Liver (tissue), 9 donors: ENCODE measurements around the gene MFAP3. TPM values are rescaled to one million over a fixed set of nuclear protein-coding genes. Genes with fewer than 3 reads are reported as not detected.

Experiments
- DNase-seq: peaks from one replicate; pipeline ENCODE4 v3.0.0-alpha.2; 2017; ENCODE audit warnings: low spot score
- H3K27ac ChIP-seq, 2 donors: one replicate each; pipeline ENCODE4 v1.7.0; 2013; ENCODE audit warnings: inconsistent platforms in 2 of 2, low read length in 2 of 2, control low read depth in 1 of 2, low read depth in 1 of 2, mild to moderate bottlenecking in 1 of 2
- H3K27me3 ChIP-seq, 4 donors: one replicate each; pipeline versions ENCODE4 v1.6.1 to v1.7.0; 2013; ENCODE audit warnings: low read length in 3 of 4, inconsistent platforms in 1 of 4, mild to moderate bottlenecking in 1 of 4, moderate library complexity in 1 of 4; ENCODE audit not compliant: control insufficient read depth in 4 of 4, insufficient read depth in 4 of 4
- H3K36me3 ChIP-seq, 4 donors: one replicate each; pipeline versions ENCODE4 v1.6.1 to v1.7.0; 2013; ENCODE audit warnings: low read length in 3 of 4, mild to moderate bottlenecking in 3 of 4, low read depth in 1 of 4, moderate library complexity in 1 of 4; ENCODE audit not compliant: control insufficient read depth in 4 of 4, insufficient read depth in 3 of 4
- H3K4me1 ChIP-seq, 4 donors: one replicate each; pipeline versions ENCODE4 v1.6.1 to v1.7.0; 2013; ENCODE audit warnings: low read length in 3 of 4, mild to moderate bottlenecking in 3 of 4, moderate library complexity in 1 of 4; ENCODE audit not compliant: control insufficient read depth in 4 of 4, insufficient read depth in 4 of 4
- H3K4me3 ChIP-seq, 3 donors: one replicate each; pipeline versions ENCODE4 v1.6.1 to v1.7.0; 2013; ENCODE audit warnings: low read length in 3 of 3, control low read depth in 1 of 3, low read depth in 1 of 3, mild to moderate bottlenecking in 1 of 3
- H3K9ac ChIP-seq, 2 donors: one replicate each; pipeline ENCODE4 v1.7.0; 2013; ENCODE audit warnings: low read length in 2 of 2, mild to moderate bottlenecking in 2 of 2, moderate library complexity in 2 of 2, control low read depth in 1 of 2, low read depth in 1 of 2
- H3K9me3 ChIP-seq, 4 donors: one replicate each; pipeline versions ENCODE4 v1.6.1 to v1.7.0; 2013; ENCODE audit warnings: low read length in 3 of 4; ENCODE audit not compliant: control insufficient read depth in 4 of 4
- EGR1 ChIP-seq, 2 donors: IDR thresholded peaks; 2 replicates each; pipeline ENCODE4 v1.6.1; 2016 to 2018; ENCODE audit warnings: antibody characterized with exemption in 2 of 2, low read depth in 2 of 2
- FOXA1 ChIP-seq: IDR thresholded peaks from 2 replicates; pipeline ENCODE4 v1.6.1; 2016; ENCODE audit warnings: antibody characterized with exemption
- FOXA2 ChIP-seq: IDR thresholded peaks from 2 replicates; pipeline ENCODE4 v1.6.1; 2016; ENCODE audit warnings: antibody characterized with exemption
- GABPA ChIP-seq, 2 donors: IDR thresholded peaks in 1 of 2; conservative IDR thresholded peaks in 1 of 2; 2 replicates each; pipeline ENCODE4 v1.6.1; 2016; ENCODE audit warnings: antibody characterized with exemption in 2 of 2, mild to moderate bottlenecking in 1 of 2, moderate library complexity in 1 of 2
- JUND ChIP-seq, 2 donors: IDR thresholded peaks; 2 replicates each; pipeline ENCODE4 v1.6.1; 2016; ENCODE audit warnings: antibody characterized with exemption in 2 of 2
- NR2F2 ChIP-seq: IDR thresholded peaks from 2 replicates; pipeline ENCODE4 v1.6.1; 2016; ENCODE audit warnings: antibody characterized with exemption
- RAD21 ChIP-seq, 2 donors: IDR thresholded peaks; 2 replicates each; pipeline ENCODE4 v1.6.1; 2016; ENCODE audit warnings: antibody characterized with exemption in 2 of 2, mild to moderate bottlenecking in 2 of 2
- RXRA ChIP-seq, 2 donors: IDR thresholded peaks; 2 replicates each; pipeline ENCODE4 v1.6.1; 2017 to 2018; ENCODE audit warnings: antibody characterized with exemption in 2 of 2, mild to moderate bottlenecking in 1 of 2
- SP1 ChIP-seq: IDR thresholded peaks from 2 replicates; pipeline ENCODE4 v1.6.1; 2018; ENCODE audit warnings: antibody characterized with exemption, mild to moderate bottlenecking
- TAF1 ChIP-seq: conservative IDR thresholded peaks from 2 replicates; pipeline ENCODE4 v1.6.1; 2016; ENCODE audit warnings: antibody characterized with exemption, mild to moderate bottlenecking
- YY1 ChIP-seq: IDR thresholded peaks from 2 replicates; pipeline ENCODE4 v1.6.1; 2016; ENCODE audit warnings: antibody characterized with exemption, mild to moderate bottlenecking
- WGBS: extraction: QIAGEN DNeasy Blood & Tissue Kit; methylation state at CpG from one replicate; pipeline ENCODE4 v1.1.7; 2013; 5-methylcytosine and 5-hydroxymethylcytosine counted together
- polyA plus RNA-seq, 2 donors: library from polyadenylated mRNA; stranded (reverse) in 1 of 2; unstranded in 1 of 2; fragments of 200-250 nt in 1 of 2; fragments of >200 nt in 1 of 2; fragmentation: Nextera tagmentation in 1 of 2; extraction: Ambion mirVana in 1 of 2; gene quantifications; one replicate each; pipeline versions ENCODE4 v1.2.1 to v1.2.3, GENCODE V29; 2013 to 2015
- total RNA-seq, 2 donors: library from RNA; depleted of rRNA; stranded (reverse); fragments of >200 nt; gene quantifications; one replicate each; pipeline ENCODE4 v1.2.3, GENCODE V29; 2014
- TF ChIP-seq, protein P1 (sequence below): IDR thresholded peaks from 2 replicates; pipeline ENCODE4 v1.6.1; 2016; ENCODE audit warnings: antibody characterized with exemption
- TF ChIP-seq, protein P2 (sequence below): IDR thresholded peaks from 2 replicates; pipeline ENCODE4 v1.6.1; 2016; ENCODE audit warnings: antibody characterized with exemption, mild to moderate bottlenecking
- TF ChIP-seq, protein P3 (sequence below): IDR thresholded peaks from 2 replicates; pipeline ENCODE4 v1.6.1; 2016; ENCODE audit warnings: antibody characterized with exemption
- TF ChIP-seq, protein P4 (sequence below): IDR thresholded peaks from 2 replicates; pipeline ENCODE4 v1.6.1; 2016; ENCODE audit warnings: antibody characterized with exemption
- TF ChIP-seq, protein P5 (sequence below): fragments of 150-350 bp; IDR thresholded peaks from 2 replicates; pipeline ENCODE4 v1.5.1; 2017; ENCODE audit warnings: improper control_type of control experiment, low read depth, low read length; ENCODE audit not compliant: missing input control
- donor health status: healthy.
- donor health status: healthy.
- donor health status: healthy.
- donor health status: healthy.
- donor health status: healthy.

The MFAP3 gene
- total and polyA plus RNA-seq, 4 donors, result 2.7 to 42.8 (median 23.6) TPM

DNA sequence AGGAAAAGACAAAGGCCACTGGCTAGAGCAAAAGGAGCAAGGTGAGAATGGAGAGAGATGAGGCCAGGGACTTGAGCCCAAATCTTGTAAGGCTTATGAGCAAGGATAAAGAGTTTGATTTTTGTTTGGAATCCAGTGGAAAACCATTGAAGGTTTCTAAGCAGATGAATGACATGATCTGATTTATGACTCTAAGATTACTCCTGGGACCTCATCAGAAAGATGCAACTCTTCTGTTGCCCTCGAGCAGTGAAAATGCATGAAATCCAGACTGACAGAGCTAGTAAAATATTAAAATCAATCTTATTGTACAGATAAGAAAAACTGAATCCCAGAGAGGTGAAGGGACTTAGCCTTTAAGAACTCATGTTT, 677 bp downstream of the MFAP3 start:
- Histone ChIP-seq H3K36me3 (no peaks in the 10 kb centered on the region), H3K4me1 (peaks cover 2 to 17% (median 9%) of the 10 kb centered on the region in 4 donors), H3K9ac (peak overlapping the region; percentile 26 to 73), H3K9me3 (no peaks in the 10 kb centered on the region), H3K27me3 (no peaks in the 10 kb centered on the region), H3K4me3 (peak overlapping the region; percentile 77 to 99 (median 78)), H3K27ac (peak overlapping the region in 1 of 2 donors; percentile 72)
- TF ChIP-seq RXRA (IDR thresholded peaks at IDR 0.05) (no peak), JUND (IDR thresholded peaks at IDR 0.05) (no peak), NR2F2 (no peak), FOXA2 (no peak), TAF1 (no peak), SP1 (no peak), EGR1 (IDR thresholded peaks at IDR 0.05; ENCODE audit: low read depth in 2 of 2) (no peak), FOXA1 (no peak), YY1 (no peak), RAD21 (IDR thresholded peaks at IDR 0.05) (no peak)
- TF ChIP-seq, protein P1, sequence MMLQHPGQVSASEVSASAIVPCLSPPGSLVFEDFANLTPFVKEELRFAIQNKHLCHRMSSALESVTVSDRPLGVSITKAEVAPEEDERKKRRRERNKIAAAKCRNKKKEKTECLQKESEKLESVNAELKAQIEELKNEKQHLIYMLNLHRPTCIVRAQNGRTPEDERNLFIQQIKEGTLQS, result no peak
- TF ChIP-seq, protein P2, sequence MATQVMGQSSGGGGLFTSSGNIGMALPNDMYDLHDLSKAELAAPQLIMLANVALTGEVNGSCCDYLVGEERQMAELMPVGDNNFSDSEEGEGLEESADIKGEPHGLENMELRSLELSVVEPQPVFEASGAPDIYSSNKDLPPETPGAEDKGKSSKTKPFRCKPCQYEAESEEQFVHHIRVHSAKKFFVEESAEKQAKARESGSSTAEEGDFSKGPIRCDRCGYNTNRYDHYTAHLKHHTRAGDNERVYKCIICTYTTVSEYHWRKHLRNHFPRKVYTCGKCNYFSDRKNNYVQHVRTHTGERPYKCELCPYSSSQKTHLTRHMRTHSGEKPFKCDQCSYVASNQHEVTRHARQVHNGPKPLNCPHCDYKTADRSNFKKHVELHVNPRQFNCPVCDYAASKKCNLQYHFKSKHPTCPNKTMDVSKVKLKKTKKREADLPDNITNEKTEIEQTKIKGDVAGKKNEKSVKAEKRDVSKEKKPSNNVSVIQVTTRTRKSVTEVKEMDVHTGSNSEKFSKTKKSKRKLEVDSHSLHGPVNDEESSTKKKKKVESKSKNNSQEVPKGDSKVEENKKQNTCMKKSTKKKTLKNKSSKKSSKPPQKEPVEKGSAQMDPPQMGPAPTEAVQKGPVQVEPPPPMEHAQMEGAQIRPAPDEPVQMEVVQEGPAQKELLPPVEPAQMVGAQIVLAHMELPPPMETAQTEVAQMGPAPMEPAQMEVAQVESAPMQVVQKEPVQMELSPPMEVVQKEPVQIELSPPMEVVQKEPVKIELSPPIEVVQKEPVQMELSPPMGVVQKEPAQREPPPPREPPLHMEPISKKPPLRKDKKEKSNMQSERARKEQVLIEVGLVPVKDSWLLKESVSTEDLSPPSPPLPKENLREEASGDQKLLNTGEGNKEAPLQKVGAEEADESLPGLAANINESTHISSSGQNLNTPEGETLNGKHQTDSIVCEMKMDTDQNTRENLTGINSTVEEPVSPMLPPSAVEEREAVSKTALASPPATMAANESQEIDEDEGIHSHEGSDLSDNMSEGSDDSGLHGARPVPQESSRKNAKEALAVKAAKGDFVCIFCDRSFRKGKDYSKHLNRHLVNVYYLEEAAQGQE, result no peak
- TF ChIP-seq, protein P3, sequence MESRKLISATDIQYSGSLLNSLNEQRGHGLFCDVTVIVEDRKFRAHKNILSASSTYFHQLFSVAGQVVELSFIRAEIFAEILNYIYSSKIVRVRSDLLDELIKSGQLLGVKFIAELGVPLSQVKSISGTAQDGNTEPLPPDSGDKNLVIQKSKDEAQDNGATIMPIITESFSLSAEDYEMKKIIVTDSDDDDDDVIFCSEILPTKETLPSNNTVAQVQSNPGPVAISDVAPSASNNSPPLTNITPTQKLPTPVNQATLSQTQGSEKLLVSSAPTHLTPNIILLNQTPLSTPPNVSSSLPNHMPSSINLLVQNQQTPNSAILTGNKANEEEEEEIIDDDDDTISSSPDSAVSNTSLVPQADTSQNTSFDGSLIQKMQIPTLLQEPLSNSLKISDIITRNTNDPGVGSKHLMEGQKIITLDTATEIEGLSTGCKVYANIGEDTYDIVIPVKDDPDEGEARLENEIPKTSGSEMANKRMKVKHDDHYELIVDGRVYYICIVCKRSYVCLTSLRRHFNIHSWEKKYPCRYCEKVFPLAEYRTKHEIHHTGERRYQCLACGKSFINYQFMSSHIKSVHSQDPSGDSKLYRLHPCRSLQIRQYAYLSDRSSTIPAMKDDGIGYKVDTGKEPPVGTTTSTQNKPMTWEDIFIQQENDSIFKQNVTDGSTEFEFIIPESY, result no peak
- TF ChIP-seq, protein P4, sequence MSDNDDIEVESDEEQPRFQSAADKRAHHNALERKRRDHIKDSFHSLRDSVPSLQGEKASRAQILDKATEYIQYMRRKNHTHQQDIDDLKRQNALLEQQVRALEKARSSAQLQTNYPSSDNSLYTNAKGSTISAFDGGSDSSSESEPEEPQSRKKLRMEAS, result no peak
- TF ChIP-seq, protein P5, sequence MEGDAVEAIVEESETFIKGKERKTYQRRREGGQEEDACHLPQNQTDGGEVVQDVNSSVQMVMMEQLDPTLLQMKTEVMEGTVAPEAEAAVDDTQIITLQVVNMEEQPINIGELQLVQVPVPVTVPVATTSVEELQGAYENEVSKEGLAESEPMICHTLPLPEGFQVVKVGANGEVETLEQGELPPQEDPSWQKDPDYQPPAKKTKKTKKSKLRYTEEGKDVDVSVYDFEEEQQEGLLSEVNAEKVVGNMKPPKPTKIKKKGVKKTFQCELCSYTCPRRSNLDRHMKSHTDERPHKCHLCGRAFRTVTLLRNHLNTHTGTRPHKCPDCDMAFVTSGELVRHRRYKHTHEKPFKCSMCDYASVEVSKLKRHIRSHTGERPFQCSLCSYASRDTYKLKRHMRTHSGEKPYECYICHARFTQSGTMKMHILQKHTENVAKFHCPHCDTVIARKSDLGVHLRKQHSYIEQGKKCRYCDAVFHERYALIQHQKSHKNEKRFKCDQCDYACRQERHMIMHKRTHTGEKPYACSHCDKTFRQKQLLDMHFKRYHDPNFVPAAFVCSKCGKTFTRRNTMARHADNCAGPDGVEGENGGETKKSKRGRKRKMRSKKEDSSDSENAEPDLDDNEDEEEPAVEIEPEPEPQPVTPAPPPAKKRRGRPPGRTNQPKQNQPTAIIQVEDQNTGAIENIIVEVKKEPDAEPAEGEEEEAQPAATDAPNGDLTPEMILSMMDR, result no peak
- WGBS, result 59% methylated on average over 1 of the region's 1 CpG
- no peak for DNase-seq

DNA sequence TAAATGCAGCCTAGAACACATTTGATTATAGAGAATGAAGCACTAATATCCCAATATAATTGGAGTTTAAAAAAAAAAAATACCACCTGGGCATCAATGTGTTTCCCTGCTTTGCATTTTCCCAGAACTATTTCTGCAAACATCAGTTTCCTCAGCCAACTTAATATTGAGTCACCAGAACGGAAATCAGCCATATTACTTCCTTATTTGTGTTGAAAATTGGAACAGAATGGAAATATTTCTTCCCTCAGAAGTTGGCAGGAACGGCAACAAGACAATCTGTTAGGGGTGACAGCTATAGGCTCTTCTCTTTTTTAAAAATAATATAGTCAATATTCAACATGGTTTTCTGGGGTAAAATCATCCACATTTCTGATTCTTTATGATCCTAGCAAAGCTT, 4.0 kb downstream of the MFAP3 start:
- H3K4me1 ChIP-seq, result peaks cover 0 to 14% (median 8%) of the 10 kb centered on the region in 4 donors
- 60% methylated on average over 2 of the region's 2 CpGs for WGBS

More for the DNA sequence above, 4.0 kb downstream of the MFAP3 start:
- Histone ChIP-seq H3K9ac (no peak overlapping the region), H3K9me3 (no peaks in the 10 kb centered on the region), H3K27ac (no peak overlapping the region), H3K36me3 (no peaks in the 10 kb centered on the region), H3K4me3 (no peak overlapping the region), H3K27me3 (no peaks in the 10 kb centered on the region)
- DNase-seq, result no peak
- TF ChIP-seq YY1 (peak; percentile 49), GABPA (IDR thresholded peaks at IDR 0.05 in 1 of 2, conservative IDR thresholded peaks at IDR 0.05 in 1 of 2) (no peak)
- TF ChIP-seq, protein P4, result peak; percentile 13
